Measurements from ENCODE around the gene PPP4R3B. TPM values are rescaled to one million over a fixed set of nuclear protein-coding genes. Genes with fewer than 3 reads are reported as not detected.

Gene PPP4R3B
- total and polyA plus RNA-seq, 4 donors: 17.4 to 57.7 (median 30.9) TPM

DNA sequence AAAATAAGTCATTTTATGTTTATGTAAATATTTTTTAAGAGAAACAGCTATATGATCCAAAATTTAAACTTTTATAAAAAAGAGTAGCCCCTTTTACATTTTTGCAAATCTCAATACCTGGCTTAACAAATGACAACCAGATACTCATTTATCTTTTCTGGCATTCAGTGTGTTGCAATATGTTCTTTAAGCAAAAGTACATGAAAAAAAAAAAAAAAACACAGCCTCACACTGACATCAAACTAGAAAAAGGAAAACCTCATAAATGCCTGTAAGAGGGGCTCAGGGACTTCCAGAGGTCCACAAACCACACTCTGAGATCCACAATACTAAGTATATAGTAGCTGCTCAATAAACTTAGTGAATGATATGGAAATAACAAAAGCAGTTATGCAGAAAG lies 21.9 kb downstream of the PPP4R3B start:
- Histone ChIP-seq H3K4me1 (ENCODE audit: control insufficient read depth in 4 of 4, insufficient read depth in 4 of 4, low read length in 3 of 4) (peaks cover 0 to 3% (median 0%) of the 10 kb centered on the region in 4 donors), H3K27me3 (ENCODE audit: control insufficient read depth in 4 of 4, insufficient read depth in 4 of 4, low read length in 3 of 4) (no peaks in the 10 kb centered on the region), H3K9me3 (ENCODE audit: control insufficient read depth in 4 of 4, low read length in 3 of 4) (no peaks in the 10 kb centered on the region), H3K36me3 (ENCODE audit: control insufficient read depth in 4 of 4, insufficient read depth in 3 of 4, low read depth in 1 of 4, low read length in 3 of 4) (peaks cover 5 to 22% (median 13%) of the 10 kb centered on the region in 4 donors), H3K9ac (ENCODE audit: low read depth in 1 of 2, low read length in 2 of 2) (no peak overlapping the region), H3K4me3 (ENCODE audit: low read depth in 1 of 3, low read length in 3 of 3) (no peak overlapping the region), H3K27ac (ENCODE audit: low read depth in 1 of 2, low read length in 2 of 2) (no peak overlapping the region)
- no peak for DNase-seq (ENCODE audit: low spot score)
- TF ChIP-seq FOXA2 (IDR thresholded peaks at IDR 0.05) (no peak), RAD21 (IDR thresholded peaks at IDR 0.05) (no peak), JUND (IDR thresholded peaks at IDR 0.05) (no peak), GABPA (IDR thresholded peaks at IDR 0.05 in 1 of 2, conservative IDR thresholded peaks at IDR 0.05 in 1 of 2) (no peak), SP1 (IDR thresholded peaks at IDR 0.05) (no peak), HNF4A (conservative IDR thresholded peaks at IDR 0.05) (no peak), EGR1 (IDR thresholded peaks at IDR 0.05; ENCODE audit: low read depth in 2 of 2) (no peak), NR2F2 (IDR thresholded peaks at IDR 0.05) (no peak), HNF4G (IDR thresholded peaks at IDR 0.05) (no peak), FOXA1 (IDR thresholded peaks at IDR 0.05) (no peak), TAF1 (conservative IDR thresholded peaks at IDR 0.05) (no peak)
- TF ChIP-seq, protein P1, sequence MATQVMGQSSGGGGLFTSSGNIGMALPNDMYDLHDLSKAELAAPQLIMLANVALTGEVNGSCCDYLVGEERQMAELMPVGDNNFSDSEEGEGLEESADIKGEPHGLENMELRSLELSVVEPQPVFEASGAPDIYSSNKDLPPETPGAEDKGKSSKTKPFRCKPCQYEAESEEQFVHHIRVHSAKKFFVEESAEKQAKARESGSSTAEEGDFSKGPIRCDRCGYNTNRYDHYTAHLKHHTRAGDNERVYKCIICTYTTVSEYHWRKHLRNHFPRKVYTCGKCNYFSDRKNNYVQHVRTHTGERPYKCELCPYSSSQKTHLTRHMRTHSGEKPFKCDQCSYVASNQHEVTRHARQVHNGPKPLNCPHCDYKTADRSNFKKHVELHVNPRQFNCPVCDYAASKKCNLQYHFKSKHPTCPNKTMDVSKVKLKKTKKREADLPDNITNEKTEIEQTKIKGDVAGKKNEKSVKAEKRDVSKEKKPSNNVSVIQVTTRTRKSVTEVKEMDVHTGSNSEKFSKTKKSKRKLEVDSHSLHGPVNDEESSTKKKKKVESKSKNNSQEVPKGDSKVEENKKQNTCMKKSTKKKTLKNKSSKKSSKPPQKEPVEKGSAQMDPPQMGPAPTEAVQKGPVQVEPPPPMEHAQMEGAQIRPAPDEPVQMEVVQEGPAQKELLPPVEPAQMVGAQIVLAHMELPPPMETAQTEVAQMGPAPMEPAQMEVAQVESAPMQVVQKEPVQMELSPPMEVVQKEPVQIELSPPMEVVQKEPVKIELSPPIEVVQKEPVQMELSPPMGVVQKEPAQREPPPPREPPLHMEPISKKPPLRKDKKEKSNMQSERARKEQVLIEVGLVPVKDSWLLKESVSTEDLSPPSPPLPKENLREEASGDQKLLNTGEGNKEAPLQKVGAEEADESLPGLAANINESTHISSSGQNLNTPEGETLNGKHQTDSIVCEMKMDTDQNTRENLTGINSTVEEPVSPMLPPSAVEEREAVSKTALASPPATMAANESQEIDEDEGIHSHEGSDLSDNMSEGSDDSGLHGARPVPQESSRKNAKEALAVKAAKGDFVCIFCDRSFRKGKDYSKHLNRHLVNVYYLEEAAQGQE (IDR thresholded peaks at IDR 0.05): no peak
- TF ChIP-seq, protein P2, sequence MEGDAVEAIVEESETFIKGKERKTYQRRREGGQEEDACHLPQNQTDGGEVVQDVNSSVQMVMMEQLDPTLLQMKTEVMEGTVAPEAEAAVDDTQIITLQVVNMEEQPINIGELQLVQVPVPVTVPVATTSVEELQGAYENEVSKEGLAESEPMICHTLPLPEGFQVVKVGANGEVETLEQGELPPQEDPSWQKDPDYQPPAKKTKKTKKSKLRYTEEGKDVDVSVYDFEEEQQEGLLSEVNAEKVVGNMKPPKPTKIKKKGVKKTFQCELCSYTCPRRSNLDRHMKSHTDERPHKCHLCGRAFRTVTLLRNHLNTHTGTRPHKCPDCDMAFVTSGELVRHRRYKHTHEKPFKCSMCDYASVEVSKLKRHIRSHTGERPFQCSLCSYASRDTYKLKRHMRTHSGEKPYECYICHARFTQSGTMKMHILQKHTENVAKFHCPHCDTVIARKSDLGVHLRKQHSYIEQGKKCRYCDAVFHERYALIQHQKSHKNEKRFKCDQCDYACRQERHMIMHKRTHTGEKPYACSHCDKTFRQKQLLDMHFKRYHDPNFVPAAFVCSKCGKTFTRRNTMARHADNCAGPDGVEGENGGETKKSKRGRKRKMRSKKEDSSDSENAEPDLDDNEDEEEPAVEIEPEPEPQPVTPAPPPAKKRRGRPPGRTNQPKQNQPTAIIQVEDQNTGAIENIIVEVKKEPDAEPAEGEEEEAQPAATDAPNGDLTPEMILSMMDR (IDR thresholded peaks at IDR 0.05; ENCODE audit: low read depth, low read length, missing input control): no peak
- TF ChIP-seq, protein P3, sequence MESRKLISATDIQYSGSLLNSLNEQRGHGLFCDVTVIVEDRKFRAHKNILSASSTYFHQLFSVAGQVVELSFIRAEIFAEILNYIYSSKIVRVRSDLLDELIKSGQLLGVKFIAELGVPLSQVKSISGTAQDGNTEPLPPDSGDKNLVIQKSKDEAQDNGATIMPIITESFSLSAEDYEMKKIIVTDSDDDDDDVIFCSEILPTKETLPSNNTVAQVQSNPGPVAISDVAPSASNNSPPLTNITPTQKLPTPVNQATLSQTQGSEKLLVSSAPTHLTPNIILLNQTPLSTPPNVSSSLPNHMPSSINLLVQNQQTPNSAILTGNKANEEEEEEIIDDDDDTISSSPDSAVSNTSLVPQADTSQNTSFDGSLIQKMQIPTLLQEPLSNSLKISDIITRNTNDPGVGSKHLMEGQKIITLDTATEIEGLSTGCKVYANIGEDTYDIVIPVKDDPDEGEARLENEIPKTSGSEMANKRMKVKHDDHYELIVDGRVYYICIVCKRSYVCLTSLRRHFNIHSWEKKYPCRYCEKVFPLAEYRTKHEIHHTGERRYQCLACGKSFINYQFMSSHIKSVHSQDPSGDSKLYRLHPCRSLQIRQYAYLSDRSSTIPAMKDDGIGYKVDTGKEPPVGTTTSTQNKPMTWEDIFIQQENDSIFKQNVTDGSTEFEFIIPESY (IDR thresholded peaks at IDR 0.05): no peak

DNA sequence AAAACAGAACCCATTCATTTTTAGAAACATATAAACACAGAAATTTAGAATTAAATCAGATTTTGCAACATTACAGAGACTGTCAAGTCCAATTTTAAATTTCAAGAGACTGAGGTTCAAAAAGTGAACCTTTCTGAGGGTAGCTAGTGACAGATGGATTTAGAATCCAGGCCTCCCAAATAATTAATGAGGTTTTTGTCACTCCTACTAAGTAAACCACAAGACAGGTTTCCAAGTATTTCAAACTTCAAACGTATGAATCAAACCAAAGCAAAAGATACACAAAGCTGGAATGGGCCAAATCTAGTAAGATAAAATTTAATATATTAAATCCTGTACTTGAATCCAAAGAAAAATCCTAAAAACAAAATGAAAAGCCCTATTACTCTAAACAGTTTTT lies 25.3 kb downstream of the PPP4R3B start:
- WGBS: 44% methylated on average over 1 of the region's 1 CpG
- H3K36me3 ChIP-seq (ENCODE audit: control insufficient read depth in 4 of 4, insufficient read depth in 3 of 4, low read depth in 1 of 4, low read length in 3 of 4): peaks cover 0 to 12% (median 6%) of the 10 kb centered on the region in 4 donors
- H3K9me3 ChIP-seq (ENCODE audit: control insufficient read depth in 4 of 4, low read length in 3 of 4): no peaks in the 10 kb centered on the region
- H3K27ac ChIP-seq (ENCODE audit: low read depth in 1 of 2, low read length in 2 of 2): no peak overlapping the region
- H3K9ac ChIP-seq (ENCODE audit: low read depth in 1 of 2, low read length in 2 of 2): no peak overlapping the region
- DNase-seq (ENCODE audit: low spot score): no peak
- H3K4me3 ChIP-seq (ENCODE audit: low read depth in 1 of 3, low read length in 3 of 3): no peak overlapping the region
- no peaks in the 10 kb centered on the region for H3K27me3 ChIP-seq (ENCODE audit: control insufficient read depth in 4 of 4, insufficient read depth in 4 of 4, low read length in 3 of 4)
- H3K4me1 ChIP-seq (ENCODE audit: control insufficient read depth in 4 of 4, insufficient read depth in 4 of 4, low read length in 3 of 4): peaks cover 0 to 2% (median 0%) of the 10 kb centered on the region in 4 donors
- no peak for TF ChIP-seq YY1 (IDR thresholded peaks at IDR 0.05)
- no peak for TF ChIP-seq TAF1 (conservative IDR thresholded peaks at IDR 0.05)
- TF ChIP-seq HNF4A (conservative IDR thresholded peaks at IDR 0.05): no peak
- TF ChIP-seq FOXA1 (IDR thresholded peaks at IDR 0.05): no peak
- no peak for TF ChIP-seq GABPA (IDR thresholded peaks at IDR 0.05 in 1 of 2, conservative IDR thresholded peaks at IDR 0.05 in 1 of 2)
- TF ChIP-seq FOXA2 (IDR thresholded peaks at IDR 0.05): no peak
- TF ChIP-seq, protein P4, sequence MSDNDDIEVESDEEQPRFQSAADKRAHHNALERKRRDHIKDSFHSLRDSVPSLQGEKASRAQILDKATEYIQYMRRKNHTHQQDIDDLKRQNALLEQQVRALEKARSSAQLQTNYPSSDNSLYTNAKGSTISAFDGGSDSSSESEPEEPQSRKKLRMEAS (IDR thresholded peaks at IDR 0.05): no peak
- TF ChIP-seq EGR1 (IDR thresholded peaks at IDR 0.05; ENCODE audit: low read depth in 2 of 2): no peak
- TF ChIP-seq RXRA (IDR thresholded peaks at IDR 0.05): no peak
- no peak for TF ChIP-seq SP1 (IDR thresholded peaks at IDR 0.05)
- TF ChIP-seq, protein P5, sequence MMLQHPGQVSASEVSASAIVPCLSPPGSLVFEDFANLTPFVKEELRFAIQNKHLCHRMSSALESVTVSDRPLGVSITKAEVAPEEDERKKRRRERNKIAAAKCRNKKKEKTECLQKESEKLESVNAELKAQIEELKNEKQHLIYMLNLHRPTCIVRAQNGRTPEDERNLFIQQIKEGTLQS (IDR thresholded peaks at IDR 0.05): no peak
- TF ChIP-seq, protein P1 (IDR thresholded peaks at IDR 0.05): no peak
- no peak for TF ChIP-seq JUND (IDR thresholded peaks at IDR 0.05)
